Right forelimb (tissue), 1 donor: ENCODE data around the gene MESP2.

Experiments used
- DNase-seq: peaks from one replicate; pipeline ENCODE4 v3.0.0-alpha.2; 2018

MESP2 gene

DNA sequence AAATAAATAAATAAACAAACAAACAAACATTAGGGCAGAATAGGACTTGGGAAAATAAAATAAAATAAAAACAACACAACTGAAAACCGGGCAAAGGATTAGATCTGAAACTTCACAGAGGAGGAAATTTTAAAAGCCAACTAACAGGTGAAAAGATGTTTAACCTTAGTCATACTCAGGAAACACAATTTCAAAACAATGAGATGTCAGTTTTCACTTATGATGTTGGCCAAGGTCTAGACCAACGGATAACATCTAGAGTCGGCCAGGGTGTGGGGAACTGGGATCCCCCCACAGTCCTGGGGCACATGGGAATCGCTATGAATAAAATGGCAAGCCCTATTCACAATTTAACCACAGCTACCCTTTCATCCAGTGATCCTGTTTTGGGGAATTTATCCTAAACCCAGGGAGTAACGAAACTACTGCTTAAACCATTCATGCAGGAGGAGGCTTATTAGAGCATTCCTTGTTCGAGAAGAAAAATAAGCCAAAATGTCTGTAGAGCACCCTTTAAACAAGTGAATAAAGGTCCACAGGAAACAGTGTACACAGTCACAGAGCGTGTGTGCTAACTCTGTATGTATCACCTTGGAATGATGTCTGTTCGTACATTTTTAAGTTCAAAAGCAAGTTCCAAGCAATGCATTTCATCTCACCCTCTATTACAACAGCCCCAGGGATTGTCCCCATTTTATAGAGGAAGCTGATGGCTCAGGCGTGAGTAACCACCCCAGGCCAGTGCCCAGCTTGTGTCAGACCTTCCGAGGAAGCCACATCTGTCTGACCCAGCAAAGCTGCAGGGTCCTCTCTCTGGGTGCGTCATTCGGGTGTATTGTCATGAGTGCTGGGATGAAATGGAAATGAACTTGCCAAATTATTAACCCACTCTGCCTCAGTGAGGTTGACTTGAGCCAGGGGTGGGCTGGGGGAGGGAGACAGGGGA, 44.8 kb downstream of the MESP2 start:
- no peak for DNase-seq

DNA sequence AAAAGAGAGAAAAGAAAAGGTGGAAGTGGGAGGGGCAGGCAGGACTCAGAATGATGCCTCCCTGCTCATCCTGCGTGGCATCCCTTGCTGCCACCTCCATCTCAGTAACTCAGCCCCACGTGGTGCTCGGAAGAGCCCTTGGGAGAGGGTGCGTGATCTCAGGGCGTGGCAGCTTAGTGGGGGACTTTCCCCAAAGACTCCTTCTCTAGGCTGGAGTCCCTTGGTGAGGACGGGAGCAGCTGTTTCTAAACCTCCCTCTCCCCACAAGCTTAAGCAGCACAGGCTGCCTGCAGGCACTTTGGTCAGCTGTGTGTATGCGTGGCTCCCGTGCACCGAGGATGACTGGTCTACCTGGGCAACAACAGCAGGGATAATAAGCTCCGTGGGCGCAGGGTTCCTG, 45.9 kb downstream of the MESP2 start:
- DNase-seq = no peak

DNA sequence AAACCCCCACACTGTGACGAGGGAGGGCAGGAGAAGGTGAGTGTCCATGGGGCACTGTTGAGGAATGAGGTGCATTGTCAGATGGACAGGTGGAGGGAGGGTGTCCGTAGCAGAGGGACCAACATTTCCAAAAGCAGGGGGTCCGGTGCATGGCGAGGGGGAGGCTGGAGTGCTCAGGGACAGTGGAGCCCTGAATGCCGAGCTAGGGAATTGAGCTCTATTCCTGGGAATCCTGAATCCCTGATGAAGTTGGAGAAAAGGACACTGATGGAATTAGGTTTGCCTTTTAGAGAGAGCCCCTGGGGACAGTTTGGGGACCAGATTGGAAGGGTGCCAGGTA, 46.4 kb downstream of the MESP2 start:
- no peak for DNase-seq

DNA sequence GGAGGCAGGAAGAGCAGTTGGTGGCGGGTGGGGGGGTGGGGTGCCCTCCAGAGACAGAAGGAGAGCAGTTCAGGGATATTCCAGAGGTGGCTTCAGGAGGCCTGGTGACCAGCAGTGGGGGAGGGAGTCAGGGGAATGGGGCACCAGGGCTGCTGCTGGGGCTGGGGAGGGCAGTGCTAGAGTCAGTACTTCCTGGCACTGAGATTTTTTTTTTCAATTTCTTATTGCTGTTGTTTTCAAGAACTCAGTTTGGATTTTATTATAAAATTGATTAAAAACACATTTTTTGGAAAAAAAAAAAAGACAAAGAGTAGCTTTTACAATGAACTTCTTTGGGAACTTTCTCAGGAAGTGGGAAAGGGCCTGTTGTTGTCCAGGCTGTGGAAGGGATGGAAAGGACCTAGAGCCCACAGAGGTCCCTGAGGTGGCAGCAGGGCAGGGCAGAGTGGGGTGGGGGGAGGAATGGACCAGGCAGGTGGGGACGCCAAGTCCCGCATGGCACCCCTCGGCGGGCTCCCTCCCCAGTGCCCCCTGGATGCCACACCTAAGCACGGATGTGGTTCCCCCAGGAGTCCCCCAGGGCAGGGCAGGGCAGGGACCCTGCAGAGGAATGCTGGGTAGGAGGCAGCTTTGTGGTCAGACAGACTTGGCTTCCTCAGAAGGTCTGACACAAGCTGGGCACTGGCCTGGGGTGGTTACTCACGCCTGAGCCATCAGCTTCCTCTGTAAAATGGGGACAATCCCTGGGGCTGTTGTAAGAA, 47.0 kb downstream of the MESP2 start:
- no peak for DNase-seq

DNA sequence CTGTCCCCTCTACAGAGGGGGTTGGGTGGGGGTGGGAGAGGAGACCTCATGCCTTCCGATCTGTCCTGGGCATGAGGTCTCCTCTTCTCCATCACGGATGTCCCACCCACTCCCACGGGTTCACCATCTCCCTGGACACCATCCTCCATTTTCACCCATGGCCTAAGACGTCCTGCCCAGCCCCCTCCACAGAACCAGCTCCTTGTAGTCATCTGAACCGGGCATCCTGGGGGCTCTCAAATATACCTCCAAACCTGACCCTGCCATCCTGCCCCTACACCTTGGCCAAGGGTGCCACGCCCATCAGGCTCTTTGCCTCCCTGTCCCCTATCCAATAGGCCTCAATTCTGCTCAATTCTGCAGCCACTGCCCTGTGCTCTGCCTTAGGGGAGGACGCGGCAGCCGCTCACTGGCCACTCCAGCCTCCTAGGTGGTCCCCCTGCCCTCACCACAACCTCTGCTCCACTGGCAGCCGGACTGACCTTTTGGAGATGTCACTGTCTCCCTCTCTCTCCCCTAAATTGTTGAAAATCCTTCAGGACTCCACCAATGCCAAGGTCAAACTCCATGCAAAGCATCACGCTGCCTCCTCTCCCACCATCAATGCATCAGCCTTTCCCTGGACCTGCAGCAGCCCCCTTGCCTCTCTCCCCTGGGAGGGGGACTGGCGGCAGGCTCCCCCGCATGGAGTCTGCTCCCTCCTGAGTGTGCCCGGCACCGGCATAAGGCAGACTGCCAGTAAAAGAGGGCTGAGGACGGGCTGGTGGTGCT, 47.9 kb downstream of the MESP2 start:
- DNase-seq = no peak

- DNase-seq = no peak
These were observed 48.4 kb downstream of the MESP2 start for GRCh38 chr15:89824607-89824867.

GRCh38 chr15:89825271-89825940, 49.3 kb downstream of the MESP2 start:
- no peak for DNase-seq

- DNase-seq = no peak
These were observed 50.8 kb downstream of the MESP2 start for GRCh38 chr15:89826671-89827655.

DNA sequence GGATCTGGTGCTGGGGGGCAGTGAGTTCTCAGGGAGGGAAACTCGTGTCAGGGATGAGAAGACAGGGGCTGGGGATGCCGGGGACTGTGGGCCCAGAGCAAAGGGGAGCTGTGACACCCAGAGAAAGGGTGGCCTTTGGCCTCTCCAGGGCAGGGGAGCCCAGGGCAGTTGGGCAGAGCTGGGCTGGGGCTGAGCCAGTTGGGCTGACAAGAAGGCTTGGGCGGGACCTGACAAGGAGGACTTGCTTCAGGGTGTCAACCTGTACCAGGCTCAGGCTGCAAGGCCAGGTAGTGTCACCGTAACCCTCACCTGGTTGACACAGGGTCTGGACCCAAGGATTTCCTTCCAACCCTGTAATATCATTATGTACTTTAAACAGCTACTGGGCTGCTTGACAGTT, 51.7 kb downstream of the MESP2 start:
- DNase-seq = no peak
